ENCODE measurements around the gene MAGEF1.

MAGEF1 gene

GRCh38 chr3:184719709-184720108, 7.8 kb upstream of the MAGEF1 start:
- DNase-seq, result no peak

- no peak for DNase-seq
Observed at GRCh38 chr3:184718431-184718830, 6.6 kb upstream of the MAGEF1 start.

GRCh38 chr3:184717399-184717983, 5.6 kb upstream of the MAGEF1 start:
- no peak for DNase-seq

- DNase-seq, result no peak
Observed at GRCh38 chr3:184716622-184717398, 4.9 kb upstream of the MAGEF1 start.

- DNase-seq, result no peak
Observed at GRCh38 chr3:184715943-184716621, 4.2 kb upstream of the MAGEF1 start.

GRCh38 chr3:184713521-184713920, 1.7 kb upstream of the MAGEF1 start:
- no peak for DNase-seq

- DNase-seq, result no peak
Observed at GRCh38 chr3:184713040-184713355, 1.1 kb upstream of the MAGEF1 start.

- no peak for DNase-seq
Observed at GRCh38 chr3:184712248-184713039, 580 bp upstream of the MAGEF1 start.

GRCh38 chr3:184710870-184711492, 883 bp downstream of the MAGEF1 start:
- no peak for DNase-seq

GRCh38 chr3:184703657-184704056, 8.2 kb downstream of the MAGEF1 start:
- no peak for DNase-seq

GRCh38 chr3:184700759-184701158, 11.1 kb downstream of the MAGEF1 start:
- no peak for DNase-seq

GRCh38 chr3:184697845-184698244, 14.0 kb downstream of the MAGEF1 start:
- DNase-seq, result no peak

- no peak for DNase-seq
Observed at GRCh38 chr3:184696697-184697096, 15.2 kb downstream of the MAGEF1 start.

GRCh38 chr3:184694716-184695115, 17.1 kb downstream of the MAGEF1 start:
- no peak for DNase-seq

- no peak for DNase-seq
Observed at GRCh38 chr3:184694133-184694665, 17.7 kb downstream of the MAGEF1 start.

- DNase-seq, result no peak
Observed at GRCh38 chr3:184693011-184693975, 18.6 kb downstream of the MAGEF1 start.

GRCh38 chr3:184691397-184692231, 20.2 kb downstream of the MAGEF1 start:
- no peak for DNase-seq

GRCh38 chr3:184690192-184690883, 21.5 kb downstream of the MAGEF1 start:
- DNase-seq, result no peak

- no peak for DNase-seq
Observed at GRCh38 chr3:184688882-184689271, 23.0 kb downstream of the MAGEF1 start.

All from activated gamma-delta T cell treated with Interleukin-2 at 50 U/mL for 16 hours (primary cell).